Stimulated activated CD4-positive, alpha-beta T cell treated with anti-CD3 and anti-CD28 coated beads, Interleukin-4, amount 100 ng/mL, for 4 hours (primary cell): ENCODE results near the gene PPP1R12C.
"Not testable (repeated sequence)": the region's sequence is repeated elsewhere in the genome, so short reads cannot be mapped to it uniquely, and the experiment has no call there.

Source experiments
- DNase-seq, 2 experiments: peaks; one replicate each; pipeline ENCODE4 v3.0.0-alpha.2; 2020

Gene PPP1R12C

DNA sequence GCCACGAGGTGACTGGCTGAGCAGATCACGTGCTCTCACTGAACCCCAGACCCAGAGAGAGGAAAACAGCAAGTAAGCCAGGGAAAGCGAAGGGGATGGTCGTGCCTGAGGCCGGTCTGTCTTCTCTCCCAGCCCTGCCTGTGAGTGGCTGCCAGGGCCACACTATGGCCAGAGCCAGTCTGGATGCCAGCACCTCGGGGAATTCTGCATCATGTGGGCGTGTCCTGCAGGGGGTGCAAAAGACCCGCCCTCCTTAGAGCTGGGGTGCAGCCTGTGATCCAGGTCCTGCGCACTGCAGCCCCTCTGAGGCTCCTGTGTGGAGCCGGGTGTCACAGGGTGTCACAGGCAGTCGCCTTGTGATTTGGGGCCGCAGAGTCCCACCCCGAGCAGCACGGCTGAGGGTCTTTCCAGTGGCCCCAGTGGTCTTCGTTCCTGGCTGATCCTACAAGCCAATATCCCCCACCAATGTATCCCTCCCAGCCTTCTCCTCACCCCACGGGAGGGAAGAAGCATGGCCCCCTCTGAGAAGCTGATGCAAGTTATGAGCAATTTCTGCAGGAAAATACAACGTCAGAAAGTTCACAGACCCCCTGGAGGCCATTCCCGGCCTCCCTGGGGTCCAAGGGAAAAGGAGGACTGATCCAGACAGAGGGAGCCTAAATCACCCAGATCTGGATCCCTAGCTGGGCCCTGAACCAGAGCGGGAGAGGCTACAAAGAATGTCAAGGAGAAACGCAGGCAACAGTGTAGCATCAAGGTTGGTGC lies 7.7 kb downstream of the PPP1R12C start:
- no peak for DNase-seq

GRCh38 chr19:55107252-55107651 lies 10.2 kb downstream of the PPP1R12C start:
- DNase-seq: not testable (repeated sequence)

- DNase-seq: no peak
Measured at GRCh38 chr19:55106591-55106990, 10.8 kb downstream of the PPP1R12C start.

GRCh38 chr19:55105237-55105636 lies 12.2 kb downstream of the PPP1R12C start:
- DNase-seq: no peak

GRCh38 chr19:55103190-55103589 lies 14.2 kb downstream of the PPP1R12C start:
- DNase-seq: no peak

DNA sequence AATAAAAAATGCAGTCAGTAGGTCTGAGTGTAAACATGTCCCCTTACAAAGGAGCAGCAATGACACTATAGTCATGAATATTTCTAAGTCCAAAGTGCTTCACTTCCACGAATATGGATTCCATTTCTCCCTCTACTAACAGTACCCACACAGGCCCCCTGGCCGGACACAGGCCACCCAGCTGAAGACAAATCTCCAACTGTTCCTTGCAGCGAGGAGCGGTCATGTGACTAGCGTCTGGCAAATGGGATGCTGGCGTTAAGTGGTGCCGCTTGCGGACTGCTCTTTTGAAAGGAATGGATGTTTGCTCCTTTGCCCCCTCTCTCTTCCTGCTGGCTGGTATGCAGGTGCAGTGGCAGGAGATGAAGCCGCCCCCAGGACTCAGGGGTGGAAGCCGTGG lies 16.2 kb downstream of the PPP1R12C start:
- no peak for DNase-seq

DNA sequence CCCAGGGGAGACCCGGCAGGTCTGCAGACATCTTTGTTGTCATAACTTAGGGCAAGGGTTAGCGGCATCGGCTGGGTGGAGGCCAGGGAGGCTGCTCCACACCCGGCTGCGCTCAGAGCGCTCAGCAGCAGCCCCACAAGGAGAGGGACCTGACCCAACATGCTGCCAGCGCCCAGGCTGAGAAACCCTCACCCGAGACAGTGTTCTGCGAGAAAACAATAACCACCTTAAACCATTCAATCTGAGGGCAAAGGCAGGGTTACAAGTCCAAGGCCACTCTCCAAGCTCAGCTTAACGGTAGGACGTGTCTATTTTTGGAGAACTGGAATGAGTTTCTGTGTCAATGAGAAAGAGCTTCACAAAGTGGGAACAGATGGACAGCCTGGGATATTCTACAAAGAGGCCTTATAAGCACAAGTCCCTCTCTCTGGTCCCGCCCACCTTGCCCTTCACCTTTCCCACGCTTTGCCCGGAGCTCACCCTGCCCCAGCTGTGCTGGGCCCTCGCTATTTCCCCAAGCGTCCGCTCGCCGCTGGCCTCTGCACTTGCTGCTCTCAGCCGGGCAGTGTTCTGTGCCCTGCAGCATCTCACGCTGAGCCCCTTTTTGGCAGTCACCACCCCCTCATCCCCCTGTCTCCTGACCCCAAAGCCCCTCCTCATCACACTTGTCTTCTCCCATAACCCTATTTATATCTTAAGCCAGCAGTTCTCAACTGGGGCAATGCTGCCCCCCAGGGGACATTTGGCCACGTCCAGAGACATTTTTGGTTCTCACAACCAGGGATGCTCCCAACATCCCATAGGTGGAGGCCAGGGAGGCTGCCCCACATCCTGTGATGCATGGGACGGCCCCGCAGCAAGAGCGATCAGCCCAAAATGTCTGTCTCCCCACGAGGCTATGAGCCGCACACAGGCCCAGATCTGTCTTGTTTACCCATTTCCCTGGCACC lies 17.6 kb downstream of the PPP1R12C start:
- DNase-seq: no peak

GRCh38 chr19:55098716-55099556 lies 18.5 kb downstream of the PPP1R12C start:
- no peak for DNase-seq

DNA sequence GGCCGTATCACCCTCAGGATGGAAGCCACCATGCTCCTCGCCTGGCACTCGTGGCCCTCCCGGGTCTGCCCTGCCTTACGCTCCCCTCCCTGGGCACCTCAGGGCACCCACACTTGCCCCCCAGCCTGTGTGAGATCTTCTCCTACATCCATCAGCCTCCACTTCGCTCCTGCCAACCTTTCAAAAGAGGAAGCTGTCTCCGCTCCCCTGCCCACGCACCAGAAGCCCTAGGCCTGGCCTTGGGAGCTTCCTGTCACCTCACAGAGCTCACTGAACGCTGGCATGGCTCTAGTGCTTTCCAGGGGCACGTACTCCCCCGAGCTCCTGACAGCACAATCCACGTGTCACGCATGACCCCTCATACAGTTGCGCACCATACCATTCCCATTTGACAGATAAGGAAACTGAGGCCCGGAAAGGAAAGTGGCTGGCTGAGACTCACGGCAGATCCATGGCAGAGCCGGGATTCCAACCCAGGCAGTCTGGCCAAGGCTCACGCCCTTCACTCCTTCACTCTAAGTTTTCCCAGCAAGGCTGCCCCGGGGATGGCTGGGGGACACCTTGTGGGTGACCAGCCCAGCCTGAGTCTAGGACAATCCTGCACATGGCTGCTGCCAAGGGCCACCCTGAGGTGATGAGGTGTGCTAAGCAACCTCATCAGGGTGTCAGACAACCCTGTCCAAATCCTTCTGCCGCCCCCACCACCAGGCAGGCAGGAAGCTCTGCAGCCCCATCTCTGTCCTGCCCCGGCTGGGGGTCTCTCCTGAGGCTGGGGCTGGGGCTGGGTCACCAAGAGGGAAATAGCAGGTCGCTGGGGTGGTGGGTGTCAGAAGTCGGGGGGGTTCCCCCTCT lies 19.3 kb downstream of the PPP1R12C start:
- DNase-seq: no peak

DNA sequence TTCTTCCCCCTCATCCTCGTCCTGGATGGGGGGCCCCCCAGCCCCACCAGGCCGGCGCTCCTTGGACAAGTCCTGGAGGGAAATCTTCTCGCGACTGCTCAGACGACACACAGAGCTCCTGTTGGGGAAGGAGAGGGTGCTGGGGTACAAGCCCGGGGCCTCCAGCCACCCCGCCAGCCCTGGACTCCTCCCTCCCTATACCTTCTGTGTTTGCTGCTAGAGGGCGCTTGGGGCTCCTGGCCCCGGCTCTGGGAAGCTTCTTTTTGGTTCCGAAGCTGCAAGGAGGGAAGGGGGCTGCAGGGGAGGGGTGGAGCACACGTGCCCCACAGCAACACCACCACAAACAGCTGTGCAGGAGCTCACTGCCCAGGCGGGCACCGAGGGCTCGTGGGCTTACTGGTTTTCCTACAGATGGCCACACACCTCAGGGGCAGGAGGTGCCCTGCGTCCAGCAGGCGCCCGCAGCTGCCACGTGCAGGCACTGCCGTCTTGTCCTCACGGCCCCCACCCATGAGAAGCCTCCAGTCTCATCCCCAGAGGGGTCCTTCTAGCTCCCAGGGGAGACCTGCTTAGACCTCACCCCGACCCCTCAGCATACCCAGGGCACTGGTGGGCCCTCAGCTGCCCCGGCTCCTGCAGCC lies 21.3 kb downstream of the PPP1R12C start:
- DNase-seq: no peak

DNA sequence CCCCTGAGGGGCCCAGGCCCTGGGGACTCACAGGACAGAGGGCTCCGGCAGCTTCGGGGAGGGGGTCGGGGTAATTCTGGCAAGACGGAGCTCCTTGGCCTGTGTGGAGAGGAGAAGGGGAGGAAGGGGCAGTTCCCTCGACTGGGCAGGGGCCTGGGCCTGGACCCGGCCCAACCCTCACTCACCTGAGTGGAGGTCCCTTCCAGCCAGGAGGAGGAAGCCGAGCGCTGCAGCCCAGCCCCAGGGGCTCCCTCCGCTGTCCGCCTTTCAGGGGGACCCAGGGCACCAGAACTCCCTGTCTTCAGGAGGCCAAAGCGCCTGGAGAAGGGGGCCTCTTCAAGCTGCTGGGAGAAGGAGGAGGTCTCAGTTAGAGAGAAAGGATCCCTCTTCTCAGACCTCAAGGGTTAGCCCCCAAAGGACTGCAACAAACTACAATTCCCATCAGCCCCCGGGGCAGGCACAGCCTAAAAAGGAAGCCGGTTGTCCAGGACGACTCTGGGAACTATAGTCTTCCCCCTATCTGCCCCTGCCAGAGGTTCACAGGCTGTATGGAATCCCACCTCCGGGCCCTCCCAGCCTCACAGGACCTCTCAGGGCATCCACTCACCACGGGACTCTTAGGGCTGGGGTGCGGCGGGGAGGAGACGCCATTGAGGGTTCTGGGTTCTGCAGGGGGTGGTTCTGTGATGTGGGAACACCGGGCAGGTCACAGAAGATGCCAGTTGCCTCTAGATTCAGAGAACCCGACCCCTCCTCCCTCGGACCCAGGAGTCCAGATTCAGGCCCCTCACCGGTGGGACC lies 22.0 kb downstream of the PPP1R12C start:
- DNase-seq: no peak

GRCh38 chr19:55094456-55095259 lies 22.8 kb downstream of the PPP1R12C start:
- no peak for DNase-seq

DNA sequence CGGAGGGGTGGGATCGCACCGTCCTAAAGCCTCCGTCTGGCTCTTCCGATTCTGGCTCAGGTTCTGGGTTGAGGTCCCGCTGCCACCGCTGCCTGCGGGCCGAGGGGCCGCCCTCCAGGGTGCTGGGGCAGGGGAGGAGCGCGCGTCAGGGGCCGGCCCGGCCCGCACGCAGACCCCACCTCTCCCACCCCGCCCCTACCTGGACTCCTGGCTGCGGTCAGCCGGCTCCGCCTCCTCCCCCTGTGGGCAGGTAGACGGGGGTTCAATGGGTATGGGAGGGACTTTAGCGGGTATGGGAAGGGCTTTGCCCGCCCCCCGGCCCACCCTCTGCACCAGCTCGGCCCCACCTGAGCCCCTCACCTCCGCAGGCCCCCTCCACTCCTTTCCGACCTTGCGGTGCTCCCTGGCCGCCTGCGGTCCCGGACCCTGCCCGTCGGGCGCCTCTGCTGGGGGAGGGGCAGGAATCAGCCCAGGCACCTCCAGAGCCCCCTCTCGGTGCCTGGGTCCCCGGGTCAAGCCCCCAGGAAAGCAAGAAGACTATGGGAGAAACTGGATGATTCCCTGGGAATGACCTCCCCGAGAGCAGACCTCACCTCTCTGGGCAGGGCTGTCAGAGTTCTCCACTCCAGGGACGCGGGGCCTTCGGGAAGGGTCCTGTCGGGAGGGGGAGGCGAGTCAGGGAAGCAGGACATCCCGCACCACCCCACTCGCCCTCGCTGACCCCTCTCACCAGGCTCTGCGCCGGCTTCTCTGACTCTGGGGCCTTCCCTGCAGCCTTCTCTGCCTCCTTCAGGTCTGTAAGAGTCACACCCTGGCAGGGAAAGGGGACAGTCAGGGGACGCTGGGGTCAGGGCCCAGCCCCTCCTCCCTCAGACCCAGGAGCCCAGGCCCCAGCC lies 24.8 kb downstream of the PPP1R12C start:
- no peak for DNase-seq

- no peak for DNase-seq
Measured at GRCh38 chr19:55091955-55092354, 25.5 kb downstream of the PPP1R12C start.

GRCh38 chr19:55091126-55091910 lies 26.1 kb downstream of the PPP1R12C start:
- DNase-seq: no peak

DNA sequence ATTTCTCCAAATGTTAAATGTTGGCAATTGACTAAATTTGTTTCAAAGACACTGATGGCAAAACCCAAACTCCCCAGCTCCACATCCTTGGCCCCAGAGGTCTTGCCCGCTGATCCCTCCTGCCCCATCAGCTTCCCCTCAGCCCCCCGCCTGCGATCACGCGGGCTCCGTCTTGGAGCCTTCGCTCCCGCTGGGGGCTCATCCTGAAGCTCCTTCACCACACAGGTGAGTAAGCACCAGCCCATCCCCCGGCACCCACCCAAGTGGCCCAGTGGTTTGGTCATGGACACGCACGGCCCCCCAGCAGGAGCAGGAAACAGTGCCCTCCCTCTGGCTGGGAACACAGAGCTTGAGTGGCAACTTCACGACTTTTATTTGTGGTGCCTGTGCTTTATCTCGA lies 26.9 kb downstream of the PPP1R12C start:
- DNase-seq: no peak

DNA sequence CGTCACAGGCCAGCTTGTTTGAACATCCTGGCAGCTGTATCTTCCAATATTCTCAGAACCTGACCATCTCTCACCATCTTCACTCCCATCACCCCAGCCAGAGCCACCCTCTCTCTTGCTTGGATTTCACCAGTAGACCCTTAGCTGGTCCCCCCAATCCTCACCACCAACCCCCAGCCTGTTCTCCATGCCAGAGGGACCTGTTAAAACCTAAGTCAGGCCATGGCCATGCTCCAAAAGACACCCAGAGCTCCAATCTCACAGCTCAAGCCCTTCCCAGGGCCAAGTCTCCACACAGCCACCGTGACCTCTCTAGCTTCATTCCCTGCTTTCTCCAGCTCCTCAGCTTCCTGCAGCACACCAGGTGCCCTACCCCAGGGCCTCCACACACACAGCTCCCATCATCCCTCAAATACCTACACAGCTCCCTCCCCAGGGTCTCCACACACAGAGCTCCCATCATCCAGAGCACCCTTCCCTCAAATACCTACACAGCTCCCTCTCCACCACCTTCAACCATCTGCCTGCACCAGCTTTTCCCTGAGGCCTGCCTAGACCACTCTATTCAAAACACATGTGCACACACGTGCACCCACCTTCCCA lies 28.0 kb downstream of the PPP1R12C start:
- DNase-seq: no peak
